PFSK-1 (cell line): ENCODE measurements around the gene IRF2BP2.

ENCODE experiments used
- FOXP2 ChIP-seq: optimal IDR thresholded peaks from 2 replicates; pipeline ENCODE3; 2011; ENCODE audit warnings: borderline replicate concordance, control low read depth, inconsistent platforms; ENCODE audit not compliant: insufficient read depth; ENCODE audit errors: extremely low read length, extremely low read depth
- POLR2AphosphoS5 ChIP-seq: IDR thresholded peaks from 2 replicates; pipeline ENCODE4 v1.6.1; 2012; ENCODE audit warnings: low read depth, mild to moderate bottlenecking, control low read depth, low read length, moderate library complexity
- SIN3A ChIP-seq: IDR thresholded peaks from 2 replicates; pipeline ENCODE4 v1.6.1; 2012; ENCODE audit warnings: mild to moderate bottlenecking, low read length, moderate library complexity, borderline replicate concordance; ENCODE audit not compliant: insufficient read depth
- TAF1 ChIP-seq: IDR thresholded peaks from 2 replicates; pipeline ENCODE4 v1.6.1; 2012; ENCODE audit warnings: low read length, control low read depth, borderline replicate concordance; ENCODE audit not compliant: insufficient read depth
- TF ChIP-seq, protein P1 (sequence below), 2 experiments: IDR thresholded peaks; 2 replicates each; pipeline versions ENCODE4 v1.6.1 to v1.8.0; 2011 to 2012; ENCODE audit warnings: low read depth in 2 of 2, low read length in 2 of 2, control low read depth in 1 of 2, inconsistent platforms in 1 of 2, mild to moderate bottlenecking in 1 of 2, moderate library complexity in 1 of 2; ENCODE audit not compliant: insufficient read depth in 1 of 2

The IRF2BP2 gene

DNA sequence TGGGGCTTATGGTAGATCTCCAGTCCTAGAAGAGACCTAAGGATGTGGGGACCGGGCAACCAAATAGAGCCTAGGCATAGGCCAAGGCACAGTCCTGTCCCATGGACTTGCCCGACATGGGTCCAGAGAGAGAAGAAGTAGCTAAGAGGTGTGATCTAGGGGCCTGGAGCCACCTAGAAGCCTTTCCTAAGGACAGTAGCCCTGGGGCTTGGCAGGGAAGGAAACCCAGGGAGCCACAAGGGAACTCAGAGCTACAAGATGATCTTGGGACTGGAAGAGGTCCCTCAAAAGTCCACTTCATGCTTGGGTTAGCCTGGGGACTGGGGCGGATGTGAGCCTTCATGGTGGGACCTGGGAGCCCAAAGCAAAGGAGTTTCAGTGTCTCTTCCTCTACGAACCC is 18.8 kb downstream of the IRF2BP2 start:
- no peak for TF ChIP-seq TAF1
- TF ChIP-seq FOXP2 = no peak
- TF ChIP-seq, protein P1, sequence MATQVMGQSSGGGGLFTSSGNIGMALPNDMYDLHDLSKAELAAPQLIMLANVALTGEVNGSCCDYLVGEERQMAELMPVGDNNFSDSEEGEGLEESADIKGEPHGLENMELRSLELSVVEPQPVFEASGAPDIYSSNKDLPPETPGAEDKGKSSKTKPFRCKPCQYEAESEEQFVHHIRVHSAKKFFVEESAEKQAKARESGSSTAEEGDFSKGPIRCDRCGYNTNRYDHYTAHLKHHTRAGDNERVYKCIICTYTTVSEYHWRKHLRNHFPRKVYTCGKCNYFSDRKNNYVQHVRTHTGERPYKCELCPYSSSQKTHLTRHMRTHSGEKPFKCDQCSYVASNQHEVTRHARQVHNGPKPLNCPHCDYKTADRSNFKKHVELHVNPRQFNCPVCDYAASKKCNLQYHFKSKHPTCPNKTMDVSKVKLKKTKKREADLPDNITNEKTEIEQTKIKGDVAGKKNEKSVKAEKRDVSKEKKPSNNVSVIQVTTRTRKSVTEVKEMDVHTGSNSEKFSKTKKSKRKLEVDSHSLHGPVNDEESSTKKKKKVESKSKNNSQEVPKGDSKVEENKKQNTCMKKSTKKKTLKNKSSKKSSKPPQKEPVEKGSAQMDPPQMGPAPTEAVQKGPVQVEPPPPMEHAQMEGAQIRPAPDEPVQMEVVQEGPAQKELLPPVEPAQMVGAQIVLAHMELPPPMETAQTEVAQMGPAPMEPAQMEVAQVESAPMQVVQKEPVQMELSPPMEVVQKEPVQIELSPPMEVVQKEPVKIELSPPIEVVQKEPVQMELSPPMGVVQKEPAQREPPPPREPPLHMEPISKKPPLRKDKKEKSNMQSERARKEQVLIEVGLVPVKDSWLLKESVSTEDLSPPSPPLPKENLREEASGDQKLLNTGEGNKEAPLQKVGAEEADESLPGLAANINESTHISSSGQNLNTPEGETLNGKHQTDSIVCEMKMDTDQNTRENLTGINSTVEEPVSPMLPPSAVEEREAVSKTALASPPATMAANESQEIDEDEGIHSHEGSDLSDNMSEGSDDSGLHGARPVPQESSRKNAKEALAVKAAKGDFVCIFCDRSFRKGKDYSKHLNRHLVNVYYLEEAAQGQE (IDR thresholded peaks at IDR 0.05; ENCODE audit: insufficient read depth in 1 of 2, low read depth in 2 of 2, low read length in 2 of 2) = no peak
- TF ChIP-seq SIN3A = no peak
- no peak for TF ChIP-seq POLR2AphosphoS5

DNA sequence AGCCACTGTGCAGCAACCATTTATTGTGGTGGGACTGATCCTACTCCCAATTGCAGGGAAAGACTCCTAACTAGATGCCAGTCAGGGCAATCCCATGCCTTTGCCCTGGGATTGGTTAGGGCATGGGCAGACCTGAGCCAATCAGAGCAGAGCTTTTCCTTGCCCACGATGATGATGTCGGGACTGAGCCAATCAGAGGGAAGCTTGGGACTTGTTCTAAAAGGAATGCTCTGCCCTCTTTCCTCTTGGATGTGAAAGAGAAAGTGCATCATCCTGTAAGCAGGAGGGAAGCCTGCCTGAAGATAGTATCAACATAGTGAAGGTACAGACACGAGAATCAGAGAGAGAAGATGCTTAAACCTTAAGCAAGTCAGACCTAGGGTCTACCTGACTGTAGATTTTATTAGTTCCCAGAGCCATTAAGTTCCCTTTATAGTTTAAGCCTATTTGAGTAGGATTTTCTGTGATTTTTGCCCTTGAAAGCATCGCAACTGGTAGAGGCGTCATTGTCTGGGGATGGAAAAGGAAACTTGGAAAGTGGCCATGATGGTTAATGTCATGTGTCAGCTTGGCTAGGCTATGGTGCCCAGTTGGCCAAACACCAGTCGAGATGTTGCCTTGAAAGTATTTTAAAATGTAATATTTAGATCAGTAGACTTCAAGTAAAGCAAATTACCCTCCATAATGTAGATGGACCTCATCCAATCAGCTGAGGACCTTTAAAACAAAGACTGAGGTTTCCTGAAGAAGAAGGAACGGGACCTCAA is 19.9 kb downstream of the IRF2BP2 start:
- TF ChIP-seq TAF1 = no peak
- no peak for TF ChIP-seq POLR2AphosphoS5
- no peak for TF ChIP-seq FOXP2
- TF ChIP-seq SIN3A = no peak
- TF ChIP-seq, protein P1 (IDR thresholded peaks at IDR 0.05; ENCODE audit: insufficient read depth in 1 of 2, low read depth in 2 of 2, low read length in 2 of 2) = no peak

DNA sequence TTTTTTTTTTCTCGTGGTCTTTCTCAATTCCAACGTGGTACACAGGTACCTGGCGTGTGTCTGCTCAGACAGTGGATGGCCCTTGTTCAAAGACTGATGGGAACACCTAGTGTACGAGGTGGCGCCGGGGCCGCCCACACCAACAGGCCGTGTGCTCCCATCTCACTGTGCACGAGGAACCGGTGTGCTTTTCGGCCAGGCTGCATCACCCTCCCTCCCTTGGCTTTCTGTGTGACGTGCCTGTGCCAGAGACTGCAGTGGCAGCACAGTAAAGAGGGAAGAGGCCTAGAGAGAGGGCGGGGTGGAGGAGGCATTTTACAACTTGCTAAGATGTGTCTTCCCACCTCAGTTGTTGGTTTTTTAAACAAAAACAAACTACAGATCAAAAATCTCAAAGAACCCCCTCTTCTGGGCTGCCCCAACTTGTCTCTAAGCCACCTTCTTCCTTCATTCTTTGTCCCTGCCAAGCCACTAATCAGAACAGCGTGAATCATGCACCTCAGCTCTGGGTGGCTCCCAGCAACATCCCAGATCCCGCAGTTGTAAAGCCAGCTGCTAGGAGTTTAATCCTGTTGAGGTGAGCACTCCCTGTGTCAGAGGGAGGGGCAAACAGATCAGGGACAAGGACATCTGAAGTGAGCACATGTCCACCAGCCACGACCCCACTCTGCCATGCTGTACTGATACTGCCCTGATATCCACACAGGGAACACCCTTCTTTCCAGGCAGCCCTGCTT is 20.7 kb downstream of the IRF2BP2 start:
- TF ChIP-seq, protein P1 (IDR thresholded peaks at IDR 0.05; ENCODE audit: insufficient read depth in 1 of 2, low read depth in 2 of 2, low read length in 2 of 2) = no peak
- TF ChIP-seq SIN3A (no peak), FOXP2 (no peak), TAF1 (no peak), POLR2AphosphoS5 (no peak)

DNA sequence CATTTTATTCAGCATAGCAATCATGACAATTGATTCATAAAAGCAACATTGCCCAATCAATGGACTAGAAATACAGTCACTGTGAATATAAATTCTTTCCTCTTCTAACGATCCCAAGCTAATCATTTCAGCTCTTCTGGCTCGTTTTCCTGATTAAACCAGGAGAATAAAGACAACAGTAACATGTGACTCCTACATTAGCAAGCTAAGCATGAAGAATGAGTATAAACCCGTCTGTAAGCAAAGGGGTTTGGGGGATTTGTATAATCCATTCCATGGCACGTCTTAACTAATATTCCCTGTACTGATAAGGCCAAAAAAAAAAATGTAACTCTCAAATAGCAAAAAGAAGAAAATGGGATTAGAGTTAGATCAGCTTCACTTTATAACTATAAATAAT is 21.6 kb downstream of the IRF2BP2 start:
- TF ChIP-seq SIN3A = no peak
- TF ChIP-seq, protein P1 (IDR thresholded peaks at IDR 0.05; ENCODE audit: insufficient read depth in 1 of 2, low read depth in 2 of 2, low read length in 2 of 2) = no peak
- TF ChIP-seq POLR2AphosphoS5 = no peak
- no peak for TF ChIP-seq TAF1
- no peak for TF ChIP-seq FOXP2
